ENCODE results near the gene TREML4. TPM values are rescaled to one million over a fixed set of nuclear protein-coding genes. Genes with fewer than 3 reads are reported as not detected.

TREML4 gene
- total RNA-seq, 4 donors from 2014 or later = not detected

- peak within 1 kb of the TSS in 1 of 4 donors; percentile 40 for H3K27ac ChIP-seq
- in situ Hi-C loops (cut with MboI; ENCODE audit: low sequenced_read_pairs in 4 of 4) = no loop called here
- H3K27me3 ChIP-seq = no peaks in the 10 kb centered on the region
- H3K4me1 ChIP-seq = no peaks in the 10 kb centered on the region
- intact Hi-C loops (cut with DNase I; ENCODE audit: low total_unique reads) = no loop called here
- TF ChIP-seq POLR2A (IDR thresholded peaks at IDR 0.05) (no peak), CTCF (IDR thresholded peaks at IDR 0.05 in 4 of 5, conservative IDR thresholded peaks at IDR 0.05 in 1 of 5) (no peak)
- ATAC-seq = peak; percentile 50 to 87
- peak; percentile 32 to 42 for DNase-seq
- no peak within 1 kb of the TSS for H3K4me3 ChIP-seq
- no peaks in the 10 kb centered on the region for H3K9me3 ChIP-seq
- no peaks in the 10 kb centered on the region for H3K36me3 ChIP-seq
These were observed 58.6 kb downstream of the TREML4 start, which contains the start of gene TREM1 for GRCh38 chr6:41286544-41287346. TSS of gene TREM1 (minus strand) at chr6:41286682. CDS start at chr6:41286655, 27 bp downstream.

GRCh38 chr6:41288030-41288753 is 60.0 kb downstream of the TREML4 start:
- intact Hi-C loops (cut with DNase I; ENCODE audit: low total_unique reads) (no loop called here), in situ Hi-C loops (cut with MboI; ENCODE audit: low sequenced_read_pairs in 4 of 4) (no loop called here)
- no peaks in the 10 kb centered on the region for H3K9me3 ChIP-seq
- no peaks in the 10 kb centered on the region for H3K27me3 ChIP-seq
- no peak overlapping the region for H3K4me3 ChIP-seq
- DNase-seq (no peak), ATAC-seq (no peak)
- H3K36me3 ChIP-seq = no peaks in the 10 kb centered on the region
- no peaks in the 10 kb centered on the region for H3K4me1 ChIP-seq
- no peak overlapping the region for H3K27ac ChIP-seq
- TF ChIP-seq POLR2A (IDR thresholded peaks at IDR 0.05) = no peak
- no peak for TF ChIP-seq CTCF (IDR thresholded peaks at IDR 0.05 in 4 of 5, conservative IDR thresholded peaks at IDR 0.05 in 1 of 5)

Other genes with a start within 250 kb of the TREML4 start
- gene UNC5CL, start 189.1 kb upstream of the TREML4 start, total RNA-seq = under 1 TPM; 0.20 to 0.52 (median 0.29) TPM
- gene TSPO2, start 185.9 kb upstream of the TREML4 start, total RNA-seq = not detected
- gene APOBEC2, start 175.1 kb upstream of the TREML4 start, total RNA-seq = 100 to 1,000 TPM in 2 of 4 donors, 10 to 100 TPM in 2; 93.9 to 315 (median 106) TPM
- 10 to 100 TPM; 14.3 to 20.2 (median 15.1) TPM for gene OARD1, start 156.0 kb upstream of the TREML4 start, total RNA-seq
- gene NFYA, start 155.4 kb upstream of the TREML4 start, total RNA-seq = 10 to 100 TPM in 2 of 4 donors, 1 to 10 TPM in 2; 7.2 to 11.6 (median 9.7) TPM
- gene TREML1, start 74.0 kb upstream of the TREML4 start, total RNA-seq = not detected
- under 1 TPM in 2 of 4 donors, not detected in 2; 0.46 to 0.53 TPM for gene TREM2, start 65.2 kb upstream of the TREML4 start, total RNA-seq
- under 1 TPM in 2 of 4 donors, not detected in 2; 0.09 to 0.10 TPM for gene TREML2, start 27.2 kb upstream of the TREML4 start, total RNA-seq
- 1 to 10 TPM in 1 of 4 donors, under 1 TPM in 1, not detected in 2; 0.95 to 2.6 TPM for gene TREM1, start 58.3 kb downstream of the TREML4 start, total RNA-seq
- gene NCR2, start 107.3 kb downstream of the TREML4 start, total RNA-seq = not detected